HG02970 (cell line): ENCODE measurements around the gene KIF9.
A peak's percentile ranks its signal among the peaks of the same experiment; 100 is the strongest.
"Not testable (repeated sequence)": the region's sequence is repeated elsewhere in the genome, so short reads cannot be mapped to it uniquely, and the experiment has no call there.

Experiments
- ATAC-seq: cut with Tn5 transposase; IDR thresholded peaks from one replicate; pipeline ENCODE4 v1.9.1; 2021; ENCODE audit warnings: mild to moderate bottlenecking, moderate library complexity, moderate number of reproducible peaks; ENCODE audit not compliant: unreplicated experiment, low FRiP score

The KIF9 gene

DNA sequence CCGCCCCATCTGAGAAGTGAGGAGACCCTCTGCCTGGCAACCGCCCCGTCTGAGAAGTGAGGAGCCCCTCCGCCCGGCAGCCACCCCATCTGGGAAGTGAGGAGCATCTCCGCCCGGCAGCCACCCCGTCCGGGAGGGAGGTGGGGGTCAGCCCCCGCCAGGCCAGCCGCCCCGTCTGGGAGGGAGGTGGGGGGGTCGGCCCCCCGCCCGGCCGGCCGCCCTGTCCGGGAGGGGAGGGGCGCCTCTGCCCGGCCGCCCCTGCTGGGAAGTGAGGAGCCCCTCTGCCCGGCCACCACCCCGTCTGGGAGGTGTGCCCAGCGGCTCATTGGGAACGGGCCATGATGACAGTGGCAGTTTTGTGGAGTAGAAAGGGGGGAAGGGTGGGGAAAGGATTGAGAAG is 26.3 kb downstream of the KIF9 start:
- not testable (repeated sequence) for ATAC-seq

DNA sequence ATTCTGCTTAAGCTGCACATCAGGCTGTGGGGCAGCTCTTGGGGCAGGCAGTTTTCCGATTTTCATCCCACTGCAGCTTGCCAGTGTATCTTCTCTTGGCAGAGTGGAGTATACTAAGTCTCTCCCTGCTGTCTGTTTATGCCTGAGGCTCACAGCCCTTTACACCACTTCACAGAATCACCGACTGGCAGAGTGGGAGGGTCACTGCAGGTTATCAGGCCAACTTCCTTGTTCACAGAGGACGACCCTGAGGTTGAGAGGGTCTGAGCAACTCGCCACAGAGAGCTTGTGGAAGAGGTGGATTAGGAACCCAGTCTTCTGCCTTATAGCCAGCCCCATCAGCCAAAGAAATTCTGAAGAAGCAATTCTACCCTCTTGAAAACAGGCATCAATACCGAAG is 30.9 kb downstream of the KIF9 start:
- ATAC-seq = no peak

DNA sequence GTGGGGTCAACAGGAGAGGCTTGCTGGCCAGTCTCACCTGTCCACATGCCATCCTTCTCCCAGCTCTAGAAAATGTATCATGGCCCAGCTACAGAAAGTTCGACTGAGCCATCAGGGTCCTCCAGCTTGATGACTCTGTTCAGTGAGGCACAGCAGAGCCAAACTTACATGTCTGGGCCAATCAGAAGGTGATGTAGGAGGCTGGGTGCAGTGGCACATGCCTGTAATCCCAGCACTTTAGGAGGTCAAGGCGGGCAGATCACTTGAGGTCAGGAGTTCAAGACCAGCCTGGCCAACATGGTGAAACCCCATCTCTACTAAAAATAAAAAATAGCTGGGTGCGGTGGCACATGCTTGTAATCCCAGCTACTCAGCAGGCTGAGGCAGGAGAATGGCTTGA is 31.5 kb downstream of the KIF9 start:
- not testable (repeated sequence) for ATAC-seq

DNA sequence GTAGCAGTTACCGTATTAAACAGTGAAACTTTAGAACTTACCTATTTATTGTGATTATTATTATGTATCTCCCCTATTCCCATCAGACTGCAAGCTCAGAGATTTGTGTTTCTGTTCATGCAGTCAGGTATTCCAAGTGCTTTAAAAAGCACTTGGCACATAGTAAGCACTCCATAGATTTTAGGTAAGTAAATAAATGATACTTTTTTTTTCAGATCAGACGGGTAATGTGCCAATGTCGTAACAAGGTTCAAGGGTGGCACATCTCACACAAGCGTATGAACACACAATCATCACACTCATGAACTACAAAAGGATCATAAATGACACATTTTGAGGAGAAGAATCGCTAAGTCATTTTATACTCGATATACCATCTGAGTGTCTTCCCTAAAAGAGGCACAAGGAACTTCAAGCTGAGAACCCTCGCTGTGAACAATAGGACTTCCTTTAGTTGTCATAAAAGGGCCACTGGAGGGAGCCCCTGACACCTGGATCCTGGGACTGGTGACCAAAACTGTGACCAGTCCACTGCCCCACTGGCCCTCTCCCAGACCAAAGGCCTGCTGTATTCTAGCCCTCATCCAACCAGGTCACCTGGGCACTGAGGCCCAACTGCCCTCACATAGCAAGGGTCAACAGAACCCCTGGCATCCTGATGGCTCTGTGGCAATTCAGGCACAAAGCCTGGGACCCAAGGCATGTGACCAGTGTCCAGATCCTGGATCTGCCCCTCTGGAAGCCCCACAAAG is 32.1 kb downstream of the KIF9 start:
- no peak for ATAC-seq

DNA sequence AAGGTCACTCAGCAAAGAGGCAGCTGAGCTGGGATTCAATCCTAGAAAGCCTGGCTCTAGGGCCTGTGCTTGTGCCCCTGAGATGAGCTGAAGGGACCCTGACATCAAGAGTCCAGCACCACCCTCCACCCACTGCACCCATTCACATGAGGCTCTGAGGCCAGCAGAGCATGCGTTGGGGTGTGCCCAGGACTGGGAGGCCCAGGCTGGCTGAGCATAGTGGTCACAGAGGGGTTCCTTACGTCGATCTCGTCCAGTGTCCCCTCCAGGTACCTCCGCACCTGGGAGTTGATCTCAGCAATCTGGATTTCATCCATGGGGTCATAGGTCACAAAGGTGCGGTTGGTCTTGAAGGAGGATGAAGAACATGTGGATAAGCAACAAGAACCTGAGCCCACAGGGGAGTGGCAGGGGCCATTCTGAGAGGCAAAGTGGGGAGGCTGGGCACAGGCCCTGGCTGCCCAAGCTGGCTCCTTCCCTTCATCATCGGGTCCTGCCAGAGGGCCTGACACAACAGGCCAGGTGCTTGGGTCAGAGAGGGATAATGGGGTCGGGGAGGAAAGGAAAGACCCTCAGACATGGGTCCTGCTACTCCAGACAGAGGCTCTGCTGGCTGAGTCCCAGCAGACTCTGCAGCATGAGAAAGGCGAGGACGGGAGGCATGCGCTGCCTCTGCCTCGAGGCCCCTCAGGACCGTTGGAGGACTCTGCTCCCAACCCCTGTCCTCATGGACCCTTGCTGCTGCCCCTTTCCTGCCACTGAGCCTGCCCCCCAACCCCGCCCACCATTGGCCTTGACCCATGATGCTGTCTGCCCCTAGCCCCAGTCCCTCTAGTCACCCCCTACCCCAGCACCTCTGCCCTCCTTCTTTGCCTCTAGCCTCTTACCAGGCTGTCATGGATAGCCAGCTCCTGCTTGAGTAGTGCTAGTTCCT is 35.2 kb downstream of the KIF9 start:
- ATAC-seq = no peak

DNA sequence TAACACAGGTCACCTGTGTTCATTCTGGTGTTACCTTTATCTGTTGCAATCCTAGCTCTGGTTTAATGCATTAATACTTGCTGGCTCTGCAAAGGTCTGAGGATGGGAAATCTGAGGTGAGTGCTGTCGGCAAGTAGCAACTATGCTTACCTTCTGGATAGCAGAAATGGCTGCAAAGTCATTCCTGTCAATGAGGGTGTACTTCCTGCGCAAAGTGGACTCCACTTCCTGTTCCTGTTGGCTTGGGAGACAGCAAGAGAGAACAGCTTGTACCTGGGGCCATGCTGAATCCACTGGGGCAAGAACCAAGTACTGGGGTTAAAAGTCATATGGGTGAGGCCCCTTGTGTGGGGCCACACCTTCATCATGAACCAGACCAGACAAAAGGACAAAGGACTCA is 37.3 kb downstream of the KIF9 start:
- ATAC-seq = no peak

DNA sequence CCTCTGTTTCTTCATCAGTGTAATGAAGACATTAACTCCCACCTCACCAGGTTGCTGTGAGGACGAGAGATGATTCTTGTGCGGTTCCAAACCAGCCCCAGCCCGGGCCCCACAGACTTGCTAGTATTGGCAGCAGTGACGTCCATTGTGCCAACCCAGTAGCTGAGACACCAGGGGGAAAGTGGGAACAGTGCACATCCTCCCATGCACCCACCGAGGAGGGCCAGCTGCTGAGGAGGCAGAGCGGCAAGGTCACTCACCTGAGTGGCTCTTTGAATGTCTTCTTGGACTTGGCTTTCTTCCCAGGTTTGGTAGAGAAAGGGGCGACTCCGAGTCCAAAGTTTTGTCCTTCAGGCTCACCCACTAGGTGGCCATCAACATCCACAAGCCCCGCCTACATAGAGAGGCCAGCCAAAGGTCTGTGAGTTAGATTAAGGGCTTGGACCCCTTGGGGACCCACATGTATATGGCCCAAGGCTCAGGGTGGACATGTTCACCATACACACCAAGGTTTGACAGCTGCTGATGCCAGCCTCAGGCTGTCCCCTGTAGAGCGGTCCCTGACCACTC is 38.0 kb downstream of the KIF9 start:
- ATAC-seq = no peak

DNA sequence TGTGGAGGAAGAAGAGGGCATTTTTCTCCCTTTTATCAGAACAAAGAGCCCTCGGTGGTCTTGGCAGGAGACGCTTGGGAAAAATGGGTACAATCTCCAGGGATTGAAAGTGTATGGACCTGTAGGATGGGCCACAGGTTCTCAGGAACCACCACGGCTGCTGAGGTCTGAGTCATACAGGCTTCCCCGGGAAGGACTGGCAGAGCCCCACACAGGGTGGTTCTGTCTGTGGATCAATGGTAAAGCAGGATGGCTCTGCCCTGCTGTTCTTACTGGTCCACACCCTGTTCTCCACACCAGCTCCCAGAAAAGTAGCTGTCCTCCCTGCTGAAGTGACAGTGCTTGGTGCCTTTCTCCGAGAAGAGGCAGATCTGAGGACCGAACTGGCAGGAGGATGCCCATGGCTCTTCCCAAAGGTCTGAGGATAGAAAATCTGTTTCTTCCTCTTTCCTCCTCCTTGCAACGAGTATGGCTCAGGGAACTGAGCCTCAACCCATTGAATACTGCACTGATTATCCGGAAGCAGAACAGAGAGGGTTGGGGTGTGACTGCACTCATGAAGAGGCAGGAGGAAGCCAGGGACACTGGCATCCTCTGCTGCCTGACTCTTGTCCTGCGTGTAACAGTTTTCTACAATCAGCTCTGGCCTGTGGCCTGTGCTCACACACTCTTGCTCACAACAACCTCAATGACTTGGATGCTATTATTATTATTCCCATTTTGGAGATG is 39.0 kb downstream of the KIF9 start:
- ATAC-seq = no peak

DNA sequence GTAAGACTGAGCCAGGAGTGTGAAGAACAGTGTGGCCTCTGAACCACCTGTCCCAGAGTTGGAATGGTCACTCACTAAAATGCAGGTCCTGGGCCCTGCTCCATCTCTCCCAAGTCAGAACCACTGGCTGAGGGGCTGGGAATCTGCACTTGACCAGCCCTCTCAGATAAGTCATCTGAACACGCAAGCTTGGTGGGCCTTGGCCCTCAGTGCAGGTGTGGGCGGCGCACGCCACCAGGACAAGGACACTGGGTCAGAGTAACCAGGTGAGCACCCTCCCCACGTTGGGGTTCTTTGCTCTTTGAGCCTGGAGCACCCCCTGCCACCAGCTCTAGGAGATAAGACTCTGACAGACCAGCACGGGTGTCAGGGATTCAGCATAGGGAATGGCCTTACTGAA is 42.7 kb downstream of the KIF9 start:
- ATAC-seq = no peak

DNA sequence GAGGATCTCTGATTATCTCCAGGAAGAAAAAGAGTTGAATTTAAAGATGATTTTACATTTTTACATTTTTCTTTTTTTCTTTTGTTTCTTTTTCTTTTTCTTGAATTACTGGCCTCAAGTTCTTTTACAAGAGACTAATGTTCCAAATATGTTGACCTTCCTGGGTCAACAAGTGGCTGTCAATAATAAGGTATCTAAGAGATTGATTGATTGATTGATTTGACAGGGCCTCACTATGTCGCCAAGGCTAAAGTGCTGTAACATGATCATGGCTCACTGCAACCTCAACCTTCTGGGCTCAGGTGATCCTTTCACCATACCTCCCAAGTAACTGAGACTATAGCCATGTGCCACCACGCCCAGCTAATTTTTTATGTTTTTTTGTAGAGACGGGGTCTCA is 44.6 kb downstream of the KIF9 start:
- no peak for ATAC-seq

DNA sequence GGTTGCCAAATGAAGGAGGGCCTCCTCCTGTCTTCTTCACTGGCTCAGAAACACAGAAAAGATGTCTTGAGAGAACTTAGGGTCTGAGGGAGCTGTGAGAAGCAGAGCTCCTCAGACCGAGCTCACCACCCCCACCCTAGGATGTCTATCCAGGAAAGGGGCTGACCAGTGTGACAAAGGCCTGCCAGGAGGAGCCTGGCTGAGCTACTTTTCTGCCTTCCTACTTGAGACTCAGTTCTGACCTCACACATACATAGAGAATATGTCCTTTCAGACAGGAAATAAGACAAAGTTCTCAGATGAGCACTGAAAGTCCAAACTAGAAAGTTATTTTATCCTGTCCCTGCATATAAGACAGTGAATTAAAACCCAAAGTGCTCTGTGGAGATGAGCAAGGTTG is 54.5 kb downstream of the KIF9 start:
- ATAC-seq = no peak

DNA sequence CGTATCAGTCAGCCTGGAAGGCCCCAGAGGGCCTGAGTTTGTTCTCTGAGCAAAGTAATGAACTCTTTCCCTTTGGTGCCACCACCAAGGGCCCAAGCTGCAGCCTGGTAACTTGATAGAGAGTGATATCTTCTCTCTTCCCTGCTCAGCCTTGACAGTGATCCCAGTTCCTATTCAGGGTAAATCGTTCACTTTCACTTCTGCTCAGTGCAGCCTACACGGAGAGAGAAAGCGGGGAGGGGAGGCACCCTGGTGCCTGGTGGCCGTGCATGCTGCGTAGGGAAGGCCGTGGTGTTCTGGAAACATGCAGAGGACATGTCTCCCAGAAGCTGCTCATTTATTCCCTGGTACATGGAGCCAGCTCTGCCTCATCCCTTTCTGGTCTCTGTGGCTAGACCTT is 54.9 kb downstream of the KIF9 start:
- ATAC-seq = no peak

DNA sequence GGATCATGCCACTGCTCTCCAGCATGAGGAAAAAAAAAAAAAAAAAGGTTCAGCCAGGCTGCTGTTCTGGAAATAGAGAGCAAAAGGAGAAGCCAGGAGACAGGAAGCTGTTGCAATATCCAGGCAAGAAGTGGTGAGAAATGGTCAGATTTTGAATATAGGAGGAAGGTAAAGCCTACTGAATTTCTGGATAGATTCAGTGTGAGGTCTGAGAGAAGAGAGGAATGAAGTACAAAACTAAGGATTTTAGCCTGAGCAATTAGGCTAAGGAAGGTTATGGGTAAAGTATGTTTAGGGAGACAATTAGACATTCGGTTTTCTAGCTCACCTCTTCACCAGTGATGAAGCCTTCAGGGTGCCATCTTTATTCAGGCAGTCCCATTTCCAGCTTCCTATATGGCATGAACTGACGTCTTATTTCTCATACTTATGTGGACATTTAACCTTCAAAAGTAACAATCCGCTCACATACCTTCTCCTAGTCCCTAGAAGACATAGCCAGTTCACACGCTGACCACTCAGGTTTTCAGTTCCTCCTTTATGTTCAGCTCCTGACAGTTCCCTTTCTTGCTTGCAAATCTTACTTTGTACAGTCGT is 57.2 kb downstream of the KIF9 start:
- ATAC-seq = peak; percentile 41

DNA sequence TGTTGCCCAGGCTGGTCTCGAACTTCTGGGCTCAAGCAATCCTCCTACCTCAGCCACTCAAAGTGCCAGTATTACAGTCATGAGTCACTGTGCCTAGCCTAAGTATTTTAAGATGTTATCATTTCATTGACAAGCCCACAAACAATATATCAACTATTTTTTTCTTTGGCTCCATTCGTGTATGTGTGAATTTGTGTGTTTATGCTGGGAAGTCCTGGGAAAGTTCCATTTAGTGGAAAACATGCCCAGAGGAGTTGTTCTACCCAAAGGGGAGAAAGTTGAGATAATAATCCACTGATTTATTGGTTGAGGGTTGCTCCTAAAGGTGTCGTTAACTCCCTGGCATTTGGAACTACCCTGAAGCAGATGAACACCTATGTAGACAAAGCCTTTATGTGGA is 58.8 kb downstream of the KIF9 start:
- ATAC-seq = no peak

DNA sequence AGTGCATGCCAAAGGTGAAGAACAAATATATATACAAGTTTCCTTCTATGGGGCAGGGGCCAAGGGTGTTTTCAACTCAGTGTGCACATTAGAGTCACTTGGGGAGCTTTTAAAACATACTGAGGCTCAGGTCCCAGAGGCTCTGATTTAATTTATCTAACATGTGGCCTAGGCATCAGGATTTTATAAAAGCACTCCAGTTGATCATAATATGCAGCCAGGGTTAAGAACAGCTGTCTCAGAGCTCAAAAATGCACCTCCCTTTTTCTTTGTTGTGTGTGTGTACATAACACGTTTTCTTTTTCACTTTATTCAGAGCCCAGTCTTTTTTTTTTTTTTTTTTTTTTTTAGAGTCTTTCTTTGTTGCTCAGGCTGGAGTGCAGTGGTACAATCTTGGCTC is 60.8 kb downstream of the KIF9 start:
- no peak for ATAC-seq

DNA sequence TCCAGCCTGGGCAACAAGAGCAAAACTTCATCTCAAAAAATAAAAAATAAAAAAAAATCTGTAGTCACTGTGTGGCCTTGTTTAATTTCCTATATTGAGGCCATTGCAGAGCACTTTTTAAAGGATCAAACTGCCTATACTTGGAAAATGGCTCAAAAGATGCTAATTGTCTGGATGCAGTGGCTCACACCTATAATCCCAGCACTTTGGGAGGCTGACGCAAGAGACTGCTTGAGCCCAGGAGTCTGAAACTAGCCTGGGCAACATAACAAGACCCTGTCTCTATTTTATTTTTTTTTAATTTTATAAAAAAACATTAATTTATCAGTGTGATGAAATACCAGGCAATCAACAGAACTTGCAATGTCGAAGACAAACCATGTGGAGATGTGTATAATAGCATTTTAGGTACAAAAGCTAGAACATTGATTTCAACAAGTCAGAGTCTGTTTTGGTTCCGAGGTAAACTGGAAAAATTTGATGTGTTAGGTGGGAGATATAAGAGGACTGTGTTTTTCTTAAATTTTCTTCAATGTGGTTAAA is 71.7 kb downstream of the KIF9 start:
- ATAC-seq = no peak

DNA sequence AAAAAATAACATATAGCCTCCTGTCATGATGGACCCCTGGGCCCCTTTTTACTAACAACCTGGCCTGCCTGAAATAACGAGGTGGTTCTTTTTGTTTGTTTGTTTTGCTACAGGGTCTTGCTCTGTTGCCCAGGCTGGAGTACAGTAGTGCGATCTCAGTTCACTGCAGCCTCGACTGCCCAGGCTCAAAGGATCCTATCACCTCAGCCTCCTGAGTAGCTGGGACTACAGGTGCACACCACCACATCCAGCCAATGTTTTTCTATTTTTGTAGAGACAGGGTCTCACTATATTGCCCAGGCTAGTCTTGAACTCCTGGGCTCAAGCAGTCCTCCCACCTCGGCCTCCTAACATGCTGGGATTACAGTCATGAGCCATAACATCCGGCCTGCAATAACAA is 76.6 kb downstream of the KIF9 start:
- not testable (repeated sequence) for ATAC-seq

DNA sequence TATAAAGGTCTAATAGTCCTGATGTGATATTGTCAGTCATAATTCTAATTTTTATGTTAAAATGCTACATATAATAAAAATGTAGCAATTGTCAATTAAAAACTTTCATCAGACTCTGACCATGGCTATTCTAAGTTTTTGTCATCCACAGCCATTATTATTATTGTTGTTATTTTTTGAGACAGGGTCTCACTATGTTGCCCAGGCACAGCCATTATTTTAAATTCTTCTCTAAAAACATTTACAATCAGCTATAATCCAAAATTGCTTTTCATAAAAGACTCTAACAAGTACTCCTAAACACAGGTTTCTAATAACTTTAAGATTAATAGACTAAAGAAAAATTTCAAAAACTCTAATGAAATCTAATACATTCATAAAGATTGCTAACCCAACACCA is 77.7 kb downstream of the KIF9 start:
- no peak for ATAC-seq

DNA sequence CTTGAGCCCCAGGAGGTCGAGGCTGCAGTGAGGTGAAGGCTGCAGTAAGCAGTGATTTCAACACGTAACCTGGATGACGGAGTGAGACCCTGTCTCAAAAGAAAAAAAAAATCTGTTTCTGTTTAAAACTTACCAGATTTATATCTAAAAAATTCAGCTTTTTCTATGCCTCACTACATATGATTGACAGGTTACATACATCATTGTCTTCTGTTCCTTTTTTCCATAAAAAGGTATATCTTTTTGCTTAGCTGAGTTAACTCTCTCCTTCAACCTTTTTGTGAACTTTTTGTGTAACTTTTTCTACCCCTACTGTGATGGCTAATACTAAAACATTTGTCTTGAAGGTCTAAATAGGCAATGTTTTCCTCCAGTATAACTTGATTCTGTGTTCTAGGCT is 80.1 kb downstream of the KIF9 start:
- no peak for ATAC-seq

DNA sequence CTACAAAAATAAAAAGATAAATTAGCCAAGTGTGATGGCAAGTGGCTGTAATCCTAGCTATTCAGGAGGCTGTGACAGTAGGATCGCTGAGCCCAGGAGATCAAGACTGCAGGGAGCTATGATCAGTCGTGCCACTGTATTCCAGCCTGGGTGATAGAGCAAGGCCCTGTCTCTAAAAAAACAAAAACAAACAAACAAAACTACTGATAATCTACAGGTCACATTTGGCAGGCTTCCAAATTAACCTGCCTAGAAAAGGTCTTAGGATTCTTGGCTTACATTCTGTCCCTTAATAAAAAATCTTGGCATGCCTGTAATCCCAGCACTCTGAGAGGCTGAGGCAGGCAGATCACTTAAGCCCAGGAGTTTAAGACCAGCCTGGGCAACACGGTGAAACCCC is 85.3 kb downstream of the KIF9 start:
- no peak for ATAC-seq
